HepG2 (cell line): ENCODE data around the gene TOLLIP. TPM values are rescaled to one million over a fixed set of nuclear protein-coding genes. Genes with fewer than 3 reads are reported as not detected.

Source experiments
- CHD4 ChIP-seq: fragments of 200-600 bp; sonication (generic); IDR thresholded peaks from 2 replicates; pipeline ENCODE4 v1.7.0; 2017; ENCODE audit warnings: mild to moderate bottlenecking, low read length, borderline replicate concordance
- ERF ChIP-seq: IDR thresholded peaks from 2 replicates; pipeline ENCODE4 v1.6.1; 2018; ENCODE audit warnings: missing biosample characterization, missing genetic modification reagents
- HNF4A ChIP-seq: sonication (generic); formaldehyde crosslinking; IDR thresholded peaks from 2 replicates; pipeline ENCODE4 v1.4.0; 2020; ENCODE audit warnings: missing genetic modification reagents
- HNF4G ChIP-seq, 2 experiments: sonication (generic) in 1 of 2; formaldehyde crosslinking in 1 of 2; IDR thresholded peaks; 2 replicates each; pipeline versions ENCODE4 v1.4.0 to v1.6.1; 2011 to 2020; ENCODE audit warnings: borderline replicate concordance in 2 of 2, low read depth in 2 of 2, mild to moderate bottlenecking in 2 of 2, low read length in 1 of 2, missing genetic modification reagents in 1 of 2, moderate library complexity in 1 of 2
- NR2F6 ChIP-seq, 2 experiments: IDR thresholded peaks; 2 replicates each; pipeline ENCODE4 v1.6.1; 2016; ENCODE audit warnings: antibody characterized with exemption in 1 of 2, mild to moderate bottlenecking in 1 of 2
- RARA ChIP-seq: IDR thresholded peaks from 2 replicates; pipeline ENCODE4 v1.6.1; 2016; ENCODE audit warnings: missing genetic modification reagents, missing compliant biosample characterization
- RBM22 ChIP-seq: fragments of 200-400 bp; formaldehyde crosslinking; optimal IDR thresholded peaks from 2 replicates; pipeline ENCODE3; 2017; ENCODE audit warnings: mild to moderate bottlenecking, low read length, moderate library complexity
- XRCC5 ChIP-seq: fragments of 200-400 bp; formaldehyde crosslinking; optimal IDR thresholded peaks from 2 replicates; pipeline ENCODE3; 2017; ENCODE audit warnings: mild to moderate bottlenecking, low read length
- ZBTB1 ChIP-seq: sonication (generic); formaldehyde crosslinking; IDR thresholded peaks from 2 replicates; pipeline ENCODE4 v1.4.0; 2020; ENCODE audit warnings: missing genetic modification reagents, borderline replicate concordance
- ZFY ChIP-seq: sonication (generic); formaldehyde crosslinking; IDR thresholded peaks from 2 replicates; pipeline ENCODE4 v1.4.0; 2020; ENCODE audit warnings: missing genetic modification reagents
- ZNF383 ChIP-seq: sonication (generic); formaldehyde crosslinking; IDR thresholded peaks from 2 replicates; pipeline ENCODE4 v1.4.0; 2020; ENCODE audit warnings: missing genetic modification reagents, mild to moderate bottlenecking, borderline replicate concordance
- ZNF569 ChIP-seq: sonication (generic); formaldehyde crosslinking; IDR thresholded peaks from 2 replicates; pipeline ENCODE4 v1.5.0; 2020; ENCODE audit warnings: mild to moderate bottlenecking, missing genetic modification reagents, moderate library complexity, borderline replicate concordance
- ZNF761 ChIP-seq: sonication (generic); formaldehyde crosslinking; conservative IDR thresholded peaks from 2 replicates; pipeline ENCODE4 v1.4.0; 2020; ENCODE audit warnings: mild to moderate bottlenecking, missing genetic modification reagents
- polyA plus RNA-seq, 8 experiments: library from polyadenylated mRNA; depleted of rRNA in 3 of 8; stranded (reverse) in 7 of 8; unstranded in 1 of 8; fragments of >200 nt; fragmentation: Illumina TruSeq in 4 of 8; extraction: Trizol in 4 of 8; gene quantifications; 2 replicates each; pipeline versions ENCODE4 v1.2.1 to v1.2.3, GENCODE V29; 2011 to 2016; ENCODE audit warnings: low read depth in 4 of 8, missing spikeins in 1 of 8, mixed read lengths in 1 of 8; ENCODE audit not compliant: insufficient read depth in 1 of 8
- total RNA-seq, 5 experiments: library from RNA; depleted of rRNA; stranded (reverse); fragments of >200 nt; fragmentation: Illumina TruSeq; extraction: Trizol; gene quantifications; 2 replicates each; pipeline ENCODE4 v1.2.3, GENCODE V29; 2016; ENCODE audit warnings: low read depth in 1 of 5
- TF ChIP-seq, protein P1 (sequence below): sonication (generic); formaldehyde crosslinking; IDR thresholded peaks from 2 replicates; pipeline ENCODE4 v1.4.0; 2020; ENCODE audit warnings: missing genetic modification reagents
- TF ChIP-seq, protein P2 (sequence below): sonication (generic); formaldehyde crosslinking; IDR thresholded peaks from 2 replicates; pipeline ENCODE4 v1.5.0; 2020; ENCODE audit warnings: mild to moderate bottlenecking, low read depth, missing genetic modification reagents, borderline replicate concordance
- TF ChIP-seq, protein P3 (sequence below): sonication (generic); formaldehyde crosslinking; IDR thresholded peaks from 2 replicates; pipeline ENCODE4 v1.9.0; 2022; ENCODE audit warnings: missing genetic modification reagents, mild to moderate bottlenecking, borderline replicate concordance
- TF ChIP-seq, protein P4 (sequence below): sonication (generic); formaldehyde crosslinking; IDR thresholded peaks from 2 replicates; pipeline ENCODE4 v1.4.0; 2020; ENCODE audit warnings: missing genetic modification reagents
- TF ChIP-seq, protein P5 (sequence below): sonication (generic); formaldehyde crosslinking; IDR thresholded peaks from 2 replicates; pipeline ENCODE4 v1.4.0; 2020; ENCODE audit warnings: missing genetic modification reagents

TOLLIP gene
- total and polyA plus RNA-seq, 2 of the 13 experiments (the other 11 are each of a cell fraction or from before 2014, with no cell fraction given) = 25.9 to 47.5 TPM

DNA sequence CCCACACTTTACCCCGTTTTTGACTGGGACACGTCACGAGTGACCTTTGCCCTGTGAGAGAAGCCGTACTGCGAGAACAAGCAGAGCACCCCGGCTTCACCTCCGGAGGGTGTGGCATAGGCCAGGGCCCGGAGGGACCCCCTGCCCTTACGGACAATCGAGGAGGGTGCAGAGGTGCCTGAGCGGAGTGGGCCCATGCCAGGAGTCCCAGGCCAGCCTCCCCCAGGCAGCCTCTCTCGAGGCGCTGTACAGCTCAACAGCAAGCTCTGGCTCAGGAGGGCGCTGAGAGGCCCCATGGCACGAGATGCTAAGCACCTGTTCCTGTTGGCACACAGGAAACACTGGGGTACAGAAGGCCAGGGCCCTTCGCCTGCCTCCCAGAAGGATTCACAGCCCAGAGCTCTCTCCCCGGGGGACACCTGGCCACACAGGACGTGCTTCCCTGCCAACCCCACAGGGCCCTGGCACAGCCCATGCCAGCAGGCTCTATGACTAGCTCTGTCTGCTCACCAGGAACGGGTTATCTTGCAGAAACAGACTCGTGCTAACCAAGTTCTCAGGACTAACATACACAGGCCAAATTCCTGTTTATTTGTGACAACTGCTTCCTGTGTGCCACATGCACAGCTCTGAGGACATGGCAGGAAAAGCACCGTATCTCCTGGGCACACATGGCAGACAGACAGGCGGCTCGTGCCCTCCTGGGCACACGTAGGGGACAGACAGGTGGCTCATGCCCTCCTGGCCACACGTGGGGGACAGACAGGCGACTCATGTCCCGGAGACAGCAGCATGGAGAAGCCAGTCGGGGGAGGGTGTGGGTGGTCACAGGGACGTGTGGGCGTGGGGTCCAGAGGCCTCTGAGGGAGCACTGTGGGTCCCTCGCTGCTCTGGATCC is 11.6 kb downstream of the TOLLIP start (continued):
- peak; percentile 47; the same call in 1 of the 2 replicates for TF ChIP-seq HNF4A
- no peak for TF ChIP-seq XRCC5
- TF ChIP-seq, protein P1, sequence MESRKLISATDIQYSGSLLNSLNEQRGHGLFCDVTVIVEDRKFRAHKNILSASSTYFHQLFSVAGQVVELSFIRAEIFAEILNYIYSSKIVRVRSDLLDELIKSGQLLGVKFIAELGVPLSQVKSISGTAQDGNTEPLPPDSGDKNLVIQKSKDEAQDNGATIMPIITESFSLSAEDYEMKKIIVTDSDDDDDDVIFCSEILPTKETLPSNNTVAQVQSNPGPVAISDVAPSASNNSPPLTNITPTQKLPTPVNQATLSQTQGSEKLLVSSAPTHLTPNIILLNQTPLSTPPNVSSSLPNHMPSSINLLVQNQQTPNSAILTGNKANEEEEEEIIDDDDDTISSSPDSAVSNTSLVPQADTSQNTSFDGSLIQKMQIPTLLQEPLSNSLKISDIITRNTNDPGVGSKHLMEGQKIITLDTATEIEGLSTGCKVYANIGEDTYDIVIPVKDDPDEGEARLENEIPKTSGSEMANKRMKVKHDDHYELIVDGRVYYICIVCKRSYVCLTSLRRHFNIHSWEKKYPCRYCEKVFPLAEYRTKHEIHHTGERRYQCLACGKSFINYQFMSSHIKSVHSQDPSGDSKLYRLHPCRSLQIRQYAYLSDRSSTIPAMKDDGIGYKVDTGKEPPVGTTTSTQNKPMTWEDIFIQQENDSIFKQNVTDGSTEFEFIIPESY (CRISPR knock-in tag) = 0 out of 2 replicates have a peak, but pooled peaks have one; percentile 21
- peak; percentile 28; the same call in 1 of the 2 replicates for TF ChIP-seq ZFY (CRISPR knock-in tag)
- TF ChIP-seq ZNF761 (CRISPR knock-in tag) = no peak
- no peak for TF ChIP-seq ERF (CRISPR knock-in tag)
- TF ChIP-seq HNF4G (IDR thresholded peaks at IDR 0.05; ENCODE audit: borderline replicate concordance, low read depth, low read length) = peak; percentile 36; the same call in 1 of the 2 replicates
- no peak for TF ChIP-seq HNF4G (CRISPR knock-in tag; IDR thresholded peaks at IDR 0.05; ENCODE audit: borderline replicate concordance, low read depth)
- no peak for TF ChIP-seq CHD4
- TF ChIP-seq NR2F6 (IDR thresholded peaks at IDR 0.05) = no peak
- peak; percentile 12; the same call in 1 of the 2 replicates for TF ChIP-seq NR2F6 (CRISPR knock-in tag; IDR thresholded peaks at IDR 0.05)
- TF ChIP-seq, protein P2, sequence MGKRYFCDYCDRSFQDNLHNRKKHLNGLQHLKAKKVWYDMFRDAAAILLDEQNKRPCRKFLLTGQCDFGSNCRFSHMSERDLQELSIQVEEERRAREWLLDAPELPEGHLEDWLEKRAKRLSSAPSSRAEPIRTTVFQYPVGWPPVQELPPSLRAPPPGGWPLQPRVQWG (CRISPR knock-in tag) = no peak
- no peak for TF ChIP-seq ZBTB1 (CRISPR knock-in tag)
- TF ChIP-seq RBM22 = no peak
- TF ChIP-seq, protein P3, sequence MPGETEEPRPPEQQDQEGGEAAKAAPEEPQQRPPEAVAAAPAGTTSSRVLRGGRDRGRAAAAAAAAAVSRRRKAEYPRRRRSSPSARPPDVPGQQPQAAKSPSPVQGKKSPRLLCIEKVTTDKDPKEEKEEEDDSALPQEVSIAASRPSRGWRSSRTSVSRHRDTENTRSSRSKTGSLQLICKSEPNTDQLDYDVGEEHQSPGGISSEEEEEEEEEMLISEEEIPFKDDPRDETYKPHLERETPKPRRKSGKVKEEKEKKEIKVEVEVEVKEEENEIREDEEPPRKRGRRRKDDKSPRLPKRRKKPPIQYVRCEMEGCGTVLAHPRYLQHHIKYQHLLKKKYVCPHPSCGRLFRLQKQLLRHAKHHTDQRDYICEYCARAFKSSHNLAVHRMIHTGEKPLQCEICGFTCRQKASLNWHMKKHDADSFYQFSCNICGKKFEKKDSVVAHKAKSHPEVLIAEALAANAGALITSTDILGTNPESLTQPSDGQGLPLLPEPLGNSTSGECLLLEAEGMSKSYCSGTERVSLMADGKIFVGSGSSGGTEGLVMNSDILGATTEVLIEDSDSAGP (CRISPR knock-in tag) = peak; percentile 32; the same call in 1 of the 2 replicates
- no peak for TF ChIP-seq RARA (CRISPR knock-in tag)
- TF ChIP-seq ZNF569 = no peak
- TF ChIP-seq, protein P4, sequence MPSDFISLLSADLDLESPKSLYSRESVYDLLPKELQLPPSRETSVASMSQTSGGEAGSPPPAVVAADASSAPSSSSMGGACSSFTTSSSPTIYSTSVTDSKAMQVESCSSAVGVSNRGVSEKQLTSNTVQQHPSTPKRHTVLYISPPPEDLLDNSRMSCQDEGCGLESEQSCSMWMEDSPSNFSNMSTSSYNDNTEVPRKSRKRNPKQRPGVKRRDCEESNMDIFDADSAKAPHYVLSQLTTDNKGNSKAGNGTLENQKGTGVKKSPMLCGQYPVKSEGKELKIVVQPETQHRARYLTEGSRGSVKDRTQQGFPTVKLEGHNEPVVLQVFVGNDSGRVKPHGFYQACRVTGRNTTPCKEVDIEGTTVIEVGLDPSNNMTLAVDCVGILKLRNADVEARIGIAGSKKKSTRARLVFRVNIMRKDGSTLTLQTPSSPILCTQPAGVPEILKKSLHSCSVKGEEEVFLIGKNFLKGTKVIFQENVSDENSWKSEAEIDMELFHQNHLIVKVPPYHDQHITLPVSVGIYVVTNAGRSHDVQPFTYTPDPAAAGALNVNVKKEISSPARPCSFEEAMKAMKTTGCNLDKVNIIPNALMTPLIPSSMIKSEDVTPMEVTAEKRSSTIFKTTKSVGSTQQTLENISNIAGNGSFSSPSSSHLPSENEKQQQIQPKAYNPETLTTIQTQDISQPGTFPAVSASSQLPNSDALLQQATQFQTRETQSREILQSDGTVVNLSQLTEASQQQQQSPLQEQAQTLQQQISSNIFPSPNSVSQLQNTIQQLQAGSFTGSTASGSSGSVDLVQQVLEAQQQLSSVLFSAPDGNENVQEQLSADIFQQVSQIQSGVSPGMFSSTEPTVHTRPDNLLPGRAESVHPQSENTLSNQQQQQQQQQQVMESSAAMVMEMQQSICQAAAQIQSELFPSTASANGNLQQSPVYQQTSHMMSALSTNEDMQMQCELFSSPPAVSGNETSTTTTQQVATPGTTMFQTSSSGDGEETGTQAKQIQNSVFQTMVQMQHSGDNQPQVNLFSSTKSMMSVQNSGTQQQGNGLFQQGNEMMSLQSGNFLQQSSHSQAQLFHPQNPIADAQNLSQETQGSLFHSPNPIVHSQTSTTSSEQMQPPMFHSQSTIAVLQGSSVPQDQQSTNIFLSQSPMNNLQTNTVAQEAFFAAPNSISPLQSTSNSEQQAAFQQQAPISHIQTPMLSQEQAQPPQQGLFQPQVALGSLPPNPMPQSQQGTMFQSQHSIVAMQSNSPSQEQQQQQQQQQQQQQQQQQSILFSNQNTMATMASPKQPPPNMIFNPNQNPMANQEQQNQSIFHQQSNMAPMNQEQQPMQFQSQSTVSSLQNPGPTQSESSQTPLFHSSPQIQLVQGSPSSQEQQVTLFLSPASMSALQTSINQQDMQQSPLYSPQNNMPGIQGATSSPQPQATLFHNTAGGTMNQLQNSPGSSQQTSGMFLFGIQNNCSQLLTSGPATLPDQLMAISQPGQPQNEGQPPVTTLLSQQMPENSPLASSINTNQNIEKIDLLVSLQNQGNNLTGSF (CRISPR knock-in tag) = no peak
- TF ChIP-seq, protein P5, sequence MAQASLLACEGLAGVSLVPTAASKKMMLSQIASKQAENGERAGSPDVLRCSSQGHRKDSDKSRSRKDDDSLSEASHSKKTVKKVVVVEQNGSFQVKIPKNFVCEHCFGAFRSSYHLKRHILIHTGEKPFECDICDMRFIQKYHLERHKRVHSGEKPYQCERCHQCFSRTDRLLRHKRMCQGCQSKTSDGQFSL = no peak
- TF ChIP-seq ZNF383 (CRISPR knock-in tag) = no peak
